Loucy (cell line): ENCODE data around the gene LYRM9.
"Not testable (repeated sequence)": the region's sequence is repeated elsewhere in the genome, so short reads cannot be mapped to it uniquely, and the experiment has no call there.

Source experiments
- H2AFZ ChIP-seq: fragments of 200-600 bp; sonication (generic); 2 replicates; pipeline ENCODE4 v1.6.0; 2016; ENCODE audit warnings: antibody characterized with exemption, mild to moderate bottlenecking, low read length, moderate library complexity
- H3F3A ChIP-seq: fragments of 200-600 bp; 2 replicates; pipeline ENCODE4 v1.6.0; 2016; ENCODE audit warnings: antibody characterized with exemption, low read depth, mild to moderate bottlenecking
- H3K27me3 ChIP-seq: fragments of 200-600 bp; sonication (generic); 2 replicates; pipeline ENCODE4 v1.6.1; 2014; ENCODE audit warnings: low read length, mild to moderate bottlenecking; ENCODE audit not compliant: insufficient read depth, poor library complexity, severe bottlenecking
- H3K36me3 ChIP-seq: fragments of 200-600 bp; sonication (generic); 2 replicates; pipeline ENCODE4 v1.6.1; 2016; ENCODE audit warnings: low read length; ENCODE audit not compliant: insufficient read depth
- H3K4me1 ChIP-seq: fragments of 200-600 bp; sonication (generic); 2 replicates; pipeline ENCODE4 v1.5.1; 2014; ENCODE audit warnings: low read length, mild to moderate bottlenecking; ENCODE audit not compliant: insufficient read depth, poor library complexity, severe bottlenecking
- H3K4me2 ChIP-seq: fragments of 200-600 bp; sonication (generic); 2 replicates; pipeline ENCODE4 v1.6.0; 2014; ENCODE audit warnings: antibody characterized with exemption, low read length, low read depth, mild to moderate bottlenecking; ENCODE audit not compliant: poor library complexity, severe bottlenecking
- H3K4me3 ChIP-seq: fragments of 200-600 bp; sonication (generic); 2 replicates; pipeline ENCODE4 v1.5.1; 2014; ENCODE audit warnings: low read length, mild to moderate bottlenecking, mixed read lengths; ENCODE audit not compliant: poor library complexity, severe bottlenecking
- H3K79me2 ChIP-seq: fragments of 200-600 bp; sonication (generic); 2 replicates; pipeline ENCODE4 v1.6.1; 2014; ENCODE audit warnings: low read length; ENCODE audit not compliant: insufficient read depth
- H3K9ac ChIP-seq: fragments of 200-600 bp; sonication (generic); 2 replicates; pipeline ENCODE4 v1.6.0; 2014; ENCODE audit warnings: mild to moderate bottlenecking, low read depth, low read length, moderate library complexity; ENCODE audit not compliant: poor library complexity, severe bottlenecking
- H3K9me2 ChIP-seq: fragments of 200-600 bp; sonication (generic); replicated peaks from 2 replicates; pipeline ENCODE4 v1.6.1; 2016; ENCODE audit warnings: low read depth, low read length, mixed read lengths
- H3K9me3 ChIP-seq: fragments of 200-600 bp; sonication (generic); 2 replicates; pipeline ENCODE4 v1.6.1; 2014; ENCODE audit warnings: mild to moderate bottlenecking, antibody characterized with exemption, low read length, low read depth; ENCODE audit not compliant: insufficient read depth
- H4K20me1 ChIP-seq: fragments of 200-600 bp; sonication (generic); 2 replicates; pipeline ENCODE4 v1.6.0; 2014; ENCODE audit warnings: antibody characterized with exemption, low read length, mild to moderate bottlenecking; ENCODE audit not compliant: insufficient read depth, poor library complexity, severe bottlenecking
- EZH2phosphoT487 ChIP-seq: fragments of 200-600 bp; IDR thresholded peaks from 2 replicates; pipeline ENCODE4 v1.6.1; 2018; ENCODE audit warnings: antibody characterized with exemption, mild to moderate bottlenecking, moderate library complexity, borderline replicate concordance
- TF ChIP-seq, protein P1 (sequence below): fragments of 200-600 bp; sonication (generic); conservative IDR thresholded peaks from 2 replicates; pipeline ENCODE4 v1.5.1; 2014; ENCODE audit warnings: mild to moderate bottlenecking, antibody characterized with exemption, low read length

Gene LYRM9

DNA sequence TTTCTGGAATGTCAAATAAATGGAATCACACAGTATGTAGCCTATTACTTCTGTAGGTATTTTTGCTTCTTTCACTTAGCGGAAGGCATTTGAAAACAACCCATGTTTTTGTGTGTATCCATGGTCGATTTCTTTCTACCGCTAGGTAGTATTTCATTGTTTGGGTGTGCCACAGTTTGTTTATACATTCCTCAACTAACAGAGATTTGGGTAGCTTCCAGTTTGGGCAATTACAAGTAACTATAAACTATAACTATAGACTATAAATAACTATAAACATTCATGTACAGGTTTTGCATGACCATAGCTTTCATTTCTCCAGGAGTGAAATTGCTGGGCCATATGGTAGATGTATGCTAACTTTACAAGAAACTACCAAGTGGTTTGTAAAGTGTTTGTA lies 40.1 kb downstream of the LYRM9 start:
- Histone ChIP-seq H3K9me2 (no peaks in the 10 kb centered on the region), H3K9me3 (no peaks in the 10 kb centered on the region), H3K27me3 (no peaks in the 10 kb centered on the region), H3F3A (no peaks in the 10 kb centered on the region), H3K4me1 (peaks cover 21% of the 10 kb centered on the region), H3K79me2 (no peaks in the 10 kb centered on the region), H2AFZ (no peak overlapping the region), H3K36me3 (no peaks in the 10 kb centered on the region), H3K9ac (no peak overlapping the region), H4K20me1 (no peaks in the 10 kb centered on the region), H3K4me3 (no peak overlapping the region), H3K4me2 (no peak overlapping the region)
- TF ChIP-seq, protein P1, sequence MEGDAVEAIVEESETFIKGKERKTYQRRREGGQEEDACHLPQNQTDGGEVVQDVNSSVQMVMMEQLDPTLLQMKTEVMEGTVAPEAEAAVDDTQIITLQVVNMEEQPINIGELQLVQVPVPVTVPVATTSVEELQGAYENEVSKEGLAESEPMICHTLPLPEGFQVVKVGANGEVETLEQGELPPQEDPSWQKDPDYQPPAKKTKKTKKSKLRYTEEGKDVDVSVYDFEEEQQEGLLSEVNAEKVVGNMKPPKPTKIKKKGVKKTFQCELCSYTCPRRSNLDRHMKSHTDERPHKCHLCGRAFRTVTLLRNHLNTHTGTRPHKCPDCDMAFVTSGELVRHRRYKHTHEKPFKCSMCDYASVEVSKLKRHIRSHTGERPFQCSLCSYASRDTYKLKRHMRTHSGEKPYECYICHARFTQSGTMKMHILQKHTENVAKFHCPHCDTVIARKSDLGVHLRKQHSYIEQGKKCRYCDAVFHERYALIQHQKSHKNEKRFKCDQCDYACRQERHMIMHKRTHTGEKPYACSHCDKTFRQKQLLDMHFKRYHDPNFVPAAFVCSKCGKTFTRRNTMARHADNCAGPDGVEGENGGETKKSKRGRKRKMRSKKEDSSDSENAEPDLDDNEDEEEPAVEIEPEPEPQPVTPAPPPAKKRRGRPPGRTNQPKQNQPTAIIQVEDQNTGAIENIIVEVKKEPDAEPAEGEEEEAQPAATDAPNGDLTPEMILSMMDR = no peak
- TF ChIP-seq EZH2phosphoT487 = no peak

- H4K20me1 ChIP-seq = no peaks in the 10 kb centered on the region
- H3K4me1 ChIP-seq = peaks cover 44% of the 10 kb centered on the region
- no peak overlapping the region for H2AFZ ChIP-seq
- no peak overlapping the region for H3K9ac ChIP-seq
- H3K27me3 ChIP-seq = no peaks in the 10 kb centered on the region
- TF ChIP-seq EZH2phosphoT487 = no peak
- TF ChIP-seq, protein P1 = no peak
- no peak overlapping the region for H3K4me3 ChIP-seq
- no peaks in the 10 kb centered on the region for H3K79me2 ChIP-seq
- peaks cover 8% of the 10 kb centered on the region for H3F3A ChIP-seq
- H3K9me2 ChIP-seq = no peaks in the 10 kb centered on the region
- no peaks in the 10 kb centered on the region for H3K36me3 ChIP-seq
- H3K4me2 ChIP-seq = no peak overlapping the region
- H3K9me3 ChIP-seq = no peaks in the 10 kb centered on the region
These were observed 43.5 kb downstream of the LYRM9 start for GRCh38 chr17:27849474-27850185.

DNA sequence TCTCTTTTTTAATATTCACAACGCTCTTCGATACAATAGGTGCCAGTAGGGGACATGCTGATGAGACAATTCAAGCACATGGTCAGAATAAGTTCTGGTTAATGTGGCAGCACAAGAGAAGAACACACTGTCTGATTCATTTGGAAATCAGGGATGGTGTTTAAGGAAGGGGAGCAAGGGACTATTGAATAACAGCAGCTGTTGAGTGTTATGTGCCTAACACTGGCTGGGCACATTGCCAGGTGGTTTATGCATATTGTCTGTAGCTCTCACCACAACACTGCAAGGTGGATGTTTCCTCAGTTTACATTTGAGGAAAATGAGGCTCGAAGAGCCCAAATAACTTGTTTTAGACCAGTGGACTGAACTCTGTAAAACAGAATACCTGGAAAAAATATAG lies 44.2 kb downstream of the LYRM9 start:
- Histone ChIP-seq H3F3A (peaks cover 8% of the 10 kb centered on the region), H2AFZ (no peak overlapping the region), H3K36me3 (no peaks in the 10 kb centered on the region), H3K4me3 (no peak overlapping the region), H3K79me2 (no peaks in the 10 kb centered on the region), H3K9me2 (no peaks in the 10 kb centered on the region), H3K27me3 (no peaks in the 10 kb centered on the region), H3K9ac (no peak overlapping the region), H3K4me1 (peaks cover 46% of the 10 kb centered on the region), H3K9me3 (no peaks in the 10 kb centered on the region), H4K20me1 (no peaks in the 10 kb centered on the region), H3K4me2 (no peak overlapping the region)
- TF ChIP-seq, protein P1 = no peak
- TF ChIP-seq EZH2phosphoT487 = no peak

DNA sequence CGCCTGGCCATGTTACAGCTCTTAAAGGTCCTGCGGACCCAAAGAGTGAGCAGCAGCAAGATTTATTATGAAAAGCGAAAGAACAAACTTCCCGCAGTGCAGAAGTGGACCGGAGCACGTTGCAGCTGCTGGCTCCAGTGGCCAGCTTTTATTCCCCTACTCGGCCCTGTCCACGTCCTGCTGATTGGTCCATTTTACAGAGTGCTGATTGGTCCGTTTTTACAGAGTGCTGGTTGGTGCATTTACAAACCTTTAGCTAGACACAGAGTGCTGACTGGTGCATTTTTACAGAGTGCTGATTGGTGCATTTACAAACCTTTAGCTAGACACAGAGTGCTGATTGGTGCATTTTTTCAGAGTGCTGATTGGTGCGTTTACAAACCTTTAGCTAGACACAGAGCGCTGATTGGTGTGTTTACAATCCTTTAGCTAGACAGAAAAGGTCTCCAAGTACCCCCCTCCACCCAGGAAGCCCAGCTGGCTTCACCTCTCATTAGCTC lies 46.3 kb downstream of the LYRM9 start:
- not testable (repeated sequence) for H3K27me3 ChIP-seq, H3K79me2 ChIP-seq, H4K20me1 ChIP-seq, H3K9me2 ChIP-seq, H3K36me3 ChIP-seq, H3F3A ChIP-seq, H3K9me3 ChIP-seq, H2AFZ ChIP-seq
- peak overlapping the region; percentile 37 for H3K9ac ChIP-seq
- H3K4me2 ChIP-seq = peak overlapping the region; percentile 46
- H3K4me3 ChIP-seq = peak overlapping the region; percentile 58
- peaks cover 54% of the 10 kb centered on the region for H3K4me1 ChIP-seq
